Measurements from ENCODE around the gene CSRNP3. TPM values are rescaled to one million over a fixed set of nuclear protein-coding genes. Genes with fewer than 3 reads are reported as not detected.
"Not testable (repeated sequence)": the region's sequence is repeated elsewhere in the genome, so short reads cannot be mapped to it uniquely, and the experiment has no call there.

The CSRNP3 gene
- total RNA-seq, 2 donors from 2014 or later = 8.3 to 16.1 TPM

DNA sequence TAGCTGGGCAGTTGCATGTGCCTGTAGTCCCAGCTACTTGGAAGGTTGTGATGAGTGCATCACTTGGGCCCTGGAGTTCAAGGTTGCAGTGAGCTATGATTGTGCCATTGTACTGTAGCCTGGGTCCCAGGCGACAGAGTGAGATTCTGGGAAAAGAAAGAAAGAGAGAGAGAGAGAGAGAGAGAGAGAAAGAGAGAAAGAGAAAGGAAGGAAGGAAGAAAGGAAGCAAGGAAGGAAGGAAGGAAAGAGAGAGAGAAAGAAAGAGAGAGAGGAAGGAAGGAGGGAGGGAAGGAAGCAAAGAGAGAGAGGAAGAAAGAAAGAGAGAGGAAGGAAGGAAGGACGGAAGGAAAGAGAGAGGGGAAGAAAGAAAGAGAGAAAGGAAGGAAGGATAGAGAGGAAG is 196.1 kb downstream of the CSRNP3 start:
- H3K36me3 Mint-ChIP-seq (ENCODE audit: low read depth) = peaks cover 5% of the 10 kb centered on the region
- H3K9ac ChIP-seq (ENCODE audit: extremely low read depth, low read length, poor library complexity, severe bottlenecking) = no peak overlapping the region
- no peaks in the 10 kb centered on the region for H3K9me3 Mint-ChIP-seq
- no peaks in the 10 kb centered on the region for H3K27me3 ChIP-seq (ENCODE audit: control insufficient read depth, insufficient read depth, low read length, poor library complexity, severe bottlenecking)
- no peaks in the 10 kb centered on the region for H3K9me3 ChIP-seq (ENCODE audit: control insufficient read depth, low read length)
- no peak overlapping the region for H3K4me3 ChIP-seq (ENCODE audit: low read length)
- no peaks in the 10 kb centered on the region for H3K4me1 ChIP-seq (ENCODE audit: control insufficient read depth, insufficient read depth, low read length)
- H3K27me3 Mint-ChIP-seq (ENCODE audit: insufficient read depth) = no peaks in the 10 kb centered on the region
- H3K4me1 Mint-ChIP-seq = peaks cover 2% of the 10 kb centered on the region
- H3K4me3 Mint-ChIP-seq = no peak overlapping the region
- H3K27ac ChIP-seq (ENCODE audit: low read depth, low read length) = no peak overlapping the region
- 95 to 100% methylated on average over 2 of the region's 2 CpGs for WGBS, 2 experiments (ENCODE audit: insufficient coverage in 1 of 2, insufficient read length in 1 of 2)
- TF ChIP-seq, protein P1, sequence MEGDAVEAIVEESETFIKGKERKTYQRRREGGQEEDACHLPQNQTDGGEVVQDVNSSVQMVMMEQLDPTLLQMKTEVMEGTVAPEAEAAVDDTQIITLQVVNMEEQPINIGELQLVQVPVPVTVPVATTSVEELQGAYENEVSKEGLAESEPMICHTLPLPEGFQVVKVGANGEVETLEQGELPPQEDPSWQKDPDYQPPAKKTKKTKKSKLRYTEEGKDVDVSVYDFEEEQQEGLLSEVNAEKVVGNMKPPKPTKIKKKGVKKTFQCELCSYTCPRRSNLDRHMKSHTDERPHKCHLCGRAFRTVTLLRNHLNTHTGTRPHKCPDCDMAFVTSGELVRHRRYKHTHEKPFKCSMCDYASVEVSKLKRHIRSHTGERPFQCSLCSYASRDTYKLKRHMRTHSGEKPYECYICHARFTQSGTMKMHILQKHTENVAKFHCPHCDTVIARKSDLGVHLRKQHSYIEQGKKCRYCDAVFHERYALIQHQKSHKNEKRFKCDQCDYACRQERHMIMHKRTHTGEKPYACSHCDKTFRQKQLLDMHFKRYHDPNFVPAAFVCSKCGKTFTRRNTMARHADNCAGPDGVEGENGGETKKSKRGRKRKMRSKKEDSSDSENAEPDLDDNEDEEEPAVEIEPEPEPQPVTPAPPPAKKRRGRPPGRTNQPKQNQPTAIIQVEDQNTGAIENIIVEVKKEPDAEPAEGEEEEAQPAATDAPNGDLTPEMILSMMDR (conservative IDR thresholded peaks at IDR 0.05) = no peak
- no peaks in the 10 kb centered on the region for H3K36me3 ChIP-seq (ENCODE audit: control insufficient read depth, insufficient read depth, low read length)
- no peak for DNase-seq
- H3K27ac Mint-ChIP-seq = no peak overlapping the region

DNA sequence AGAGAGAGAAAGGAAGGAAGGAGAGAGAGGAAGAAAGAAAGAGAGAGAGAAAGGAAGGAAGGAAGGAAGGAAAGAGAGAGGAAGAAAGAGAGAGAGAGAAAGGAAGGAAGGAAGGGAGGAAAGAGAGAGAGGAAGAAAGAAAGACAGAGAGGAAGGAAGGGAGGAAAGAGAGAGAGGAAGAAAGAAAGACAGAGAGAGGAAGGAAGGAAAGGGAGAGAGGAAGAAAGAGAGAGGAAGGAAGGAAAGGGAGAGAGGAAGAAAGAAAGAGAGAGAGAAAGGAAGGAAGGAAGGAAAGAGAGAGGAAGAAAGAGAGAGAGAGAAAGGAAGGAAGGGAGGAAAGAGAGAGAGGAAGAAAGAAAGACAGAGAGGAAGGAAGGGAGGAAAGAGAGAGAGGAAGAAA is 196.6 kb downstream of the CSRNP3 start:
- not testable (repeated sequence) for H3K27me3 Mint-ChIP-seq (ENCODE audit: insufficient read depth); DNase-seq

DNA sequence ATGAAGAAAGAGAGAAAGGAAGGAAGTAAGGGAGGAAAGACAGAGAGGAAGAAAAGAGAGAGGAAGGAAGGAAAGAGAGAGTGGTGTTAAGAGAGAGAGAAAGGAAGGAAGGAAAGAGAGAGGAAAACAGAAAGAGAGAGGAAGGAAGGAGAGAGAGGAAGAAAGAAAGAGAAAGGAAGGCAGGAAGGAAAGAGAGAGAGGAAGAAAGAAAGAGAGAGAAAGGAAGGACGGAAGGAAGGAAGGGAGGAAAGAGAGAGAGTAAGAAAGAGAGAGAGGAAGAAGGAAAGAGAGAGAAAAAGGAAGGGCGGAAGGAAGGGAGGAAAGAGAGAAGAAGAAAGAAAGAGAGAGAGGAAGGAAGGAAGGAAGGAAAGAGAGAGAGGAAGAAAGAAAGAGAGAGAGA is 197.1 kb downstream of the CSRNP3 start:
- no peak overlapping the region for H3K27ac ChIP-seq (ENCODE audit: low read depth, low read length)
- no peaks in the 10 kb centered on the region for H3K4me1 ChIP-seq (ENCODE audit: control insufficient read depth, insufficient read depth, low read length)
- peaks cover 13% of the 10 kb centered on the region for H3K36me3 Mint-ChIP-seq (ENCODE audit: low read depth)
- peaks cover 6% of the 10 kb centered on the region for H3K9me3 ChIP-seq (ENCODE audit: control insufficient read depth, low read length)
- H3K9me3 Mint-ChIP-seq = peaks cover 4% of the 10 kb centered on the region
- no peak overlapping the region for H3K4me3 ChIP-seq (ENCODE audit: low read length)
- H3K27ac Mint-ChIP-seq = no peak overlapping the region
- no peak overlapping the region for H3K4me3 Mint-ChIP-seq
- peaks cover 2% of the 10 kb centered on the region for H3K4me1 Mint-ChIP-seq
- no peak overlapping the region for H3K9ac ChIP-seq (ENCODE audit: extremely low read depth, low read length, poor library complexity, severe bottlenecking)
- TF ChIP-seq, protein P1 (conservative IDR thresholded peaks at IDR 0.05) = no peak
- H3K27me3 ChIP-seq (ENCODE audit: control insufficient read depth, insufficient read depth, low read length, poor library complexity, severe bottlenecking) = no peaks in the 10 kb centered on the region
- 89 to 100% methylated on average over 1 to 2 of the region's 2 CpGs for WGBS, 2 experiments (ENCODE audit: insufficient coverage in 1 of 2, insufficient read length in 1 of 2)
- no peaks in the 10 kb centered on the region for H3K36me3 ChIP-seq (ENCODE audit: control insufficient read depth, insufficient read depth, low read length)
- no peak for DNase-seq
- H3K27me3 Mint-ChIP-seq (ENCODE audit: insufficient read depth) = no peaks in the 10 kb centered on the region

More for the DNA sequence above, 196.6 kb downstream of the CSRNP3 start:
- H3K4me1 ChIP-seq (ENCODE audit: control insufficient read depth, insufficient read depth, low read length); H3K4me1 Mint-ChIP-seq; H3K4me3 Mint-ChIP-seq; H3K9me3 Mint-ChIP-seq; H3K27me3 ChIP-seq (ENCODE audit: control insufficient read depth, insufficient read depth, low read length, poor library complexity, severe bottlenecking); H3K36me3 Mint-ChIP-seq (ENCODE audit: low read depth); H3K27ac ChIP-seq (ENCODE audit: low read depth, low read length); H3K36me3 ChIP-seq (ENCODE audit: control insufficient read depth, insufficient read depth, low read length); H3K9ac ChIP-seq (ENCODE audit: extremely low read depth, low read length, poor library complexity, severe bottlenecking); H3K4me3 ChIP-seq (ENCODE audit: low read length); H3K9me3 ChIP-seq (ENCODE audit: control insufficient read depth, low read length); H3K27ac Mint-ChIP-seq: not testable (repeated sequence)

DNA sequence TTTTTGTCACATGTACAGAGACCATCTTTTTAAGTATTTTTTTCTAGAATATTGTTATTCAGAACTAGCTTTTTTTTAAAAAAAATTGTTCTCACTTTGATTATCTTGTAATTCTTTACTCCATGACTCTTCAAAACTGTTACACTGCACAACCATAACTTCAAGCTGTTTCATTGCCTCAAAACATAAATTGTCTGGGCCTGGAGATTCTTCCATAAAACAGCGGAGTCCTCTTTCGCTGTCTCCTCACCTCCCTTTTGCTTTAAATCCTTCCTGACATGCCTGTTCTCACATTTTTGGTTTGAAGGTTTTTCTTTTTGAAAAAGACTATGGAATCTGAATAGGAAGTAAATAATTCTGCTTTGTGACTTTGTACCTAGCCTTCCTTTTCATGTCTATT is 197.9 kb downstream of the CSRNP3 start:
- H3K36me3 ChIP-seq (ENCODE audit: control insufficient read depth, insufficient read depth, low read length) = no peaks in the 10 kb centered on the region
- Mint-ChIP-seq H3K27me3 (ENCODE audit: insufficient read depth) (no peaks in the 10 kb centered on the region), H3K36me3 (ENCODE audit: low read depth) (peaks cover 21% of the 10 kb centered on the region), H3K4me1 (peaks cover 2% of the 10 kb centered on the region), H3K4me3 (no peak overlapping the region), H3K27ac (no peak overlapping the region), H3K9me3 (peaks cover 10% of the 10 kb centered on the region)
- no peak overlapping the region for H3K27ac ChIP-seq (ENCODE audit: low read depth, low read length)
- no peak overlapping the region for H3K9ac ChIP-seq (ENCODE audit: extremely low read depth, low read length, poor library complexity, severe bottlenecking)
- TF ChIP-seq, protein P1 (conservative IDR thresholded peaks at IDR 0.05) = no peak
- H3K9me3 ChIP-seq (ENCODE audit: control insufficient read depth, low read length) = peaks cover 8% of the 10 kb centered on the region
- no peak for DNase-seq
- 43 to 44% methylated on average over 2 of the region's 2 CpGs for WGBS, 2 experiments (ENCODE audit: insufficient coverage in 1 of 2, insufficient read length in 1 of 2)
- H3K4me1 ChIP-seq (ENCODE audit: control insufficient read depth, insufficient read depth, low read length) = no peaks in the 10 kb centered on the region
- H3K27me3 ChIP-seq (ENCODE audit: control insufficient read depth, insufficient read depth, low read length, poor library complexity, severe bottlenecking) = no peaks in the 10 kb centered on the region
- H3K4me3 ChIP-seq (ENCODE audit: low read length) = no peak overlapping the region

Measured in endodermal cell (in vitro differentiated cells).